Liver (tissue), 9 donors: ENCODE data around the gene ANTXR1. TPM values are rescaled to one million over a fixed set of nuclear protein-coding genes. Genes with fewer than 3 reads are reported as not detected.

Experiments used
- DNase-seq: peaks from one replicate; pipeline ENCODE4 v3.0.0-alpha.2; 2017; ENCODE audit warnings: low spot score
- H3K27ac ChIP-seq, 2 donors: one replicate each; pipeline ENCODE4 v1.7.0; 2013; ENCODE audit warnings: inconsistent platforms in 2 of 2, low read length in 2 of 2, control low read depth in 1 of 2, low read depth in 1 of 2, mild to moderate bottlenecking in 1 of 2
- H3K27me3 ChIP-seq, 4 donors: one replicate each; pipeline versions ENCODE4 v1.6.1 to v1.7.0; 2013; ENCODE audit warnings: low read length in 3 of 4, inconsistent platforms in 1 of 4, mild to moderate bottlenecking in 1 of 4, moderate library complexity in 1 of 4; ENCODE audit not compliant: control insufficient read depth in 4 of 4, insufficient read depth in 4 of 4
- H3K36me3 ChIP-seq, 4 donors: one replicate each; pipeline versions ENCODE4 v1.6.1 to v1.7.0; 2013; ENCODE audit warnings: low read length in 3 of 4, mild to moderate bottlenecking in 3 of 4, low read depth in 1 of 4, moderate library complexity in 1 of 4; ENCODE audit not compliant: control insufficient read depth in 4 of 4, insufficient read depth in 3 of 4
- H3K4me1 ChIP-seq, 4 donors: one replicate each; pipeline versions ENCODE4 v1.6.1 to v1.7.0; 2013; ENCODE audit warnings: low read length in 3 of 4, mild to moderate bottlenecking in 3 of 4, moderate library complexity in 1 of 4; ENCODE audit not compliant: control insufficient read depth in 4 of 4, insufficient read depth in 4 of 4
- H3K4me3 ChIP-seq, 3 donors: one replicate each; pipeline versions ENCODE4 v1.6.1 to v1.7.0; 2013; ENCODE audit warnings: low read length in 3 of 3, control low read depth in 1 of 3, low read depth in 1 of 3, mild to moderate bottlenecking in 1 of 3
- H3K9ac ChIP-seq, 2 donors: one replicate each; pipeline ENCODE4 v1.7.0; 2013; ENCODE audit warnings: low read length in 2 of 2, mild to moderate bottlenecking in 2 of 2, moderate library complexity in 2 of 2, control low read depth in 1 of 2, low read depth in 1 of 2
- H3K9me3 ChIP-seq, 4 donors: one replicate each; pipeline versions ENCODE4 v1.6.1 to v1.7.0; 2013; ENCODE audit warnings: low read length in 3 of 4; ENCODE audit not compliant: control insufficient read depth in 4 of 4
- CTCF ChIP-seq: fragments of 150-350 bp; IDR thresholded peaks from 2 replicates; pipeline ENCODE4 v1.5.1; 2017; ENCODE audit warnings: improper control_type of control experiment, low read depth, low read length; ENCODE audit not compliant: missing input control
- EGR1 ChIP-seq, 2 donors: IDR thresholded peaks; 2 replicates each; pipeline ENCODE4 v1.6.1; 2016 to 2018; ENCODE audit warnings: antibody characterized with exemption in 2 of 2, low read depth in 2 of 2
- FOXA1 ChIP-seq: IDR thresholded peaks from 2 replicates; pipeline ENCODE4 v1.6.1; 2016; ENCODE audit warnings: antibody characterized with exemption
- FOXA2 ChIP-seq: IDR thresholded peaks from 2 replicates; pipeline ENCODE4 v1.6.1; 2016; ENCODE audit warnings: antibody characterized with exemption
- GABPA ChIP-seq, 2 donors: IDR thresholded peaks in 1 of 2; conservative IDR thresholded peaks in 1 of 2; 2 replicates each; pipeline ENCODE4 v1.6.1; 2016; ENCODE audit warnings: antibody characterized with exemption in 2 of 2, mild to moderate bottlenecking in 1 of 2, moderate library complexity in 1 of 2
- HNF4A ChIP-seq, 2 donors: conservative IDR thresholded peaks; 2 replicates each; pipeline ENCODE4 v1.6.1; 2016; ENCODE audit warnings: antibody characterized with exemption in 2 of 2, mild to moderate bottlenecking in 2 of 2
- HNF4G ChIP-seq: IDR thresholded peaks from 2 replicates; pipeline ENCODE4 v1.6.1; 2016; ENCODE audit warnings: antibody characterized with exemption
- JUND ChIP-seq, 2 donors: IDR thresholded peaks; 2 replicates each; pipeline ENCODE4 v1.6.1; 2016; ENCODE audit warnings: antibody characterized with exemption in 2 of 2
- NR2F2 ChIP-seq: IDR thresholded peaks from 2 replicates; pipeline ENCODE4 v1.6.1; 2016; ENCODE audit warnings: antibody characterized with exemption
- RAD21 ChIP-seq, 2 donors: IDR thresholded peaks; 2 replicates each; pipeline ENCODE4 v1.6.1; 2016; ENCODE audit warnings: antibody characterized with exemption in 2 of 2, mild to moderate bottlenecking in 2 of 2
- RXRA ChIP-seq, 2 donors: IDR thresholded peaks; 2 replicates each; pipeline ENCODE4 v1.6.1; 2017 to 2018; ENCODE audit warnings: antibody characterized with exemption in 2 of 2, mild to moderate bottlenecking in 1 of 2
- SP1 ChIP-seq: IDR thresholded peaks from 2 replicates; pipeline ENCODE4 v1.6.1; 2018; ENCODE audit warnings: antibody characterized with exemption, mild to moderate bottlenecking
- TAF1 ChIP-seq: conservative IDR thresholded peaks from 2 replicates; pipeline ENCODE4 v1.6.1; 2016; ENCODE audit warnings: antibody characterized with exemption, mild to moderate bottlenecking
- YY1 ChIP-seq: IDR thresholded peaks from 2 replicates; pipeline ENCODE4 v1.6.1; 2016; ENCODE audit warnings: antibody characterized with exemption, mild to moderate bottlenecking
- ZBTB33 ChIP-seq: IDR thresholded peaks from 2 replicates; pipeline ENCODE4 v1.6.1; 2016; ENCODE audit warnings: antibody characterized with exemption
- WGBS: extraction: QIAGEN DNeasy Blood & Tissue Kit; methylation state at CpG from one replicate; pipeline ENCODE4 v1.1.7; 2013; 5-methylcytosine and 5-hydroxymethylcytosine counted together
- polyA plus RNA-seq, 2 donors: library from polyadenylated mRNA; stranded (reverse) in 1 of 2; unstranded in 1 of 2; fragments of 200-250 nt in 1 of 2; fragments of >200 nt in 1 of 2; fragmentation: Nextera tagmentation in 1 of 2; extraction: Ambion mirVana in 1 of 2; gene quantifications; one replicate each; pipeline versions ENCODE4 v1.2.1 to v1.2.3, GENCODE V29; 2013 to 2015
- total RNA-seq, 2 donors: library from RNA; depleted of rRNA; stranded (reverse); fragments of >200 nt; gene quantifications; one replicate each; pipeline ENCODE4 v1.2.3, GENCODE V29; 2014
- TF ChIP-seq, protein P1 (sequence below): IDR thresholded peaks from 2 replicates; pipeline ENCODE4 v1.6.1; 2016; ENCODE audit warnings: antibody characterized with exemption
- TF ChIP-seq, protein P2 (sequence below): IDR thresholded peaks from 2 replicates; pipeline ENCODE4 v1.6.1; 2016; ENCODE audit warnings: antibody characterized with exemption
- TF ChIP-seq, protein P3 (sequence below): IDR thresholded peaks from 2 replicates; pipeline ENCODE4 v1.6.1; 2016; ENCODE audit warnings: antibody characterized with exemption, mild to moderate bottlenecking
- donor health status: healthy.
- donor health status: healthy.
- donor health status: healthy.
- donor health status: healthy.
- donor health status: healthy.

ANTXR1 gene
- total and polyA plus RNA-seq, 4 donors: 0.60 to 3.6 (median 1.8) TPM

DNA sequence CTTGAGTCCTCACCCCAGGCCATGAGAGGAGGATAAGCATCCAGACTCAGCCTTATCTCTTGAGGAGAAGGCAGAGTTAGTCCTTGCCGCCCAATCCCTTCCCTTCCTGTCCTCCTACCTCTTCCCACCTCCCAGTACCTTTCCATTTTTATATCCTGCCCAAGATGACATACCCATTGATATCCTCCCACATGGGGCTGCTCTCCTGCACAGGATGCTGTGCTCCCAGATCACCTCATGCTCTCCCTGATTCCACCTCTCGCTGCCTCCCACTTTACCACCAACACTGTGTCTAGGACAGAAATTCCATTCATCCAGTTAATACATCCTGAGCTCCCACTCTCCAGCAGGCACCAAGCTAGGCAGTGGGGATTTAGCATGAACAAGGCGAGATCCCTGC, 191.7 kb downstream of the ANTXR1 start (continued):
- TF ChIP-seq, protein P1, sequence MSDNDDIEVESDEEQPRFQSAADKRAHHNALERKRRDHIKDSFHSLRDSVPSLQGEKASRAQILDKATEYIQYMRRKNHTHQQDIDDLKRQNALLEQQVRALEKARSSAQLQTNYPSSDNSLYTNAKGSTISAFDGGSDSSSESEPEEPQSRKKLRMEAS: no peak
- TF ChIP-seq CTCF (no peak), FOXA1 (no peak), FOXA2 (no peak), RXRA (IDR thresholded peaks at IDR 0.05) (no peak)

- Histone ChIP-seq H3K27ac (peak overlapping the region in 1 of 2 donors; percentile 12), H3K4me3 (no peak overlapping the region), H3K27me3 (peaks cover 0 to 2% (median 0%) of the 10 kb centered on the region in 4 donors), H3K9me3 (peaks cover 0 to 7% (median 2%) of the 10 kb centered on the region in 4 donors), H3K9ac (no peak overlapping the region), H3K4me1 (no peaks in the 10 kb centered on the region), H3K36me3 (no peaks in the 10 kb centered on the region)
- DNase-seq: no peak
- TF ChIP-seq ZBTB33 (no peak), RAD21 (IDR thresholded peaks at IDR 0.05) (no peak), YY1 (no peak), EGR1 (IDR thresholded peaks at IDR 0.05; ENCODE audit: low read depth in 2 of 2) (no peak), RXRA (IDR thresholded peaks at IDR 0.05) (no peak), GABPA (IDR thresholded peaks at IDR 0.05 in 1 of 2, conservative IDR thresholded peaks at IDR 0.05 in 1 of 2) (no peak), FOXA2 (no peak), HNF4G (no peak), JUND (IDR thresholded peaks at IDR 0.05) (no peak), NR2F2 (no peak), HNF4A (conservative IDR thresholded peaks at IDR 0.05) (no peak), FOXA1 (no peak), SP1 (no peak), CTCF (no peak), TAF1 (no peak)
- TF ChIP-seq, protein P2, sequence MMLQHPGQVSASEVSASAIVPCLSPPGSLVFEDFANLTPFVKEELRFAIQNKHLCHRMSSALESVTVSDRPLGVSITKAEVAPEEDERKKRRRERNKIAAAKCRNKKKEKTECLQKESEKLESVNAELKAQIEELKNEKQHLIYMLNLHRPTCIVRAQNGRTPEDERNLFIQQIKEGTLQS: no peak
- TF ChIP-seq, protein P3, sequence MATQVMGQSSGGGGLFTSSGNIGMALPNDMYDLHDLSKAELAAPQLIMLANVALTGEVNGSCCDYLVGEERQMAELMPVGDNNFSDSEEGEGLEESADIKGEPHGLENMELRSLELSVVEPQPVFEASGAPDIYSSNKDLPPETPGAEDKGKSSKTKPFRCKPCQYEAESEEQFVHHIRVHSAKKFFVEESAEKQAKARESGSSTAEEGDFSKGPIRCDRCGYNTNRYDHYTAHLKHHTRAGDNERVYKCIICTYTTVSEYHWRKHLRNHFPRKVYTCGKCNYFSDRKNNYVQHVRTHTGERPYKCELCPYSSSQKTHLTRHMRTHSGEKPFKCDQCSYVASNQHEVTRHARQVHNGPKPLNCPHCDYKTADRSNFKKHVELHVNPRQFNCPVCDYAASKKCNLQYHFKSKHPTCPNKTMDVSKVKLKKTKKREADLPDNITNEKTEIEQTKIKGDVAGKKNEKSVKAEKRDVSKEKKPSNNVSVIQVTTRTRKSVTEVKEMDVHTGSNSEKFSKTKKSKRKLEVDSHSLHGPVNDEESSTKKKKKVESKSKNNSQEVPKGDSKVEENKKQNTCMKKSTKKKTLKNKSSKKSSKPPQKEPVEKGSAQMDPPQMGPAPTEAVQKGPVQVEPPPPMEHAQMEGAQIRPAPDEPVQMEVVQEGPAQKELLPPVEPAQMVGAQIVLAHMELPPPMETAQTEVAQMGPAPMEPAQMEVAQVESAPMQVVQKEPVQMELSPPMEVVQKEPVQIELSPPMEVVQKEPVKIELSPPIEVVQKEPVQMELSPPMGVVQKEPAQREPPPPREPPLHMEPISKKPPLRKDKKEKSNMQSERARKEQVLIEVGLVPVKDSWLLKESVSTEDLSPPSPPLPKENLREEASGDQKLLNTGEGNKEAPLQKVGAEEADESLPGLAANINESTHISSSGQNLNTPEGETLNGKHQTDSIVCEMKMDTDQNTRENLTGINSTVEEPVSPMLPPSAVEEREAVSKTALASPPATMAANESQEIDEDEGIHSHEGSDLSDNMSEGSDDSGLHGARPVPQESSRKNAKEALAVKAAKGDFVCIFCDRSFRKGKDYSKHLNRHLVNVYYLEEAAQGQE: no peak
- TF ChIP-seq, protein P1: no peak
- 91% methylated on average over 2 of the region's 2 CpGs for whole genome bisulfite sequencing
These were observed 192.1 kb downstream of the ANTXR1 start for GRCh38 chr2:69205076-69205475.
